GM21367 (cell line): Measurements from ENCODE around the gene FRMD4B.
A peak's percentile ranks its signal among the peaks of the same experiment; 100 is the strongest.

Experiments
- ATAC-seq: cut with Tn5 transposase; IDR thresholded peaks from one replicate; pipeline ENCODE4 v1.9.1; 2021; ENCODE audit not compliant: unreplicated experiment

Gene FRMD4B

DNA sequence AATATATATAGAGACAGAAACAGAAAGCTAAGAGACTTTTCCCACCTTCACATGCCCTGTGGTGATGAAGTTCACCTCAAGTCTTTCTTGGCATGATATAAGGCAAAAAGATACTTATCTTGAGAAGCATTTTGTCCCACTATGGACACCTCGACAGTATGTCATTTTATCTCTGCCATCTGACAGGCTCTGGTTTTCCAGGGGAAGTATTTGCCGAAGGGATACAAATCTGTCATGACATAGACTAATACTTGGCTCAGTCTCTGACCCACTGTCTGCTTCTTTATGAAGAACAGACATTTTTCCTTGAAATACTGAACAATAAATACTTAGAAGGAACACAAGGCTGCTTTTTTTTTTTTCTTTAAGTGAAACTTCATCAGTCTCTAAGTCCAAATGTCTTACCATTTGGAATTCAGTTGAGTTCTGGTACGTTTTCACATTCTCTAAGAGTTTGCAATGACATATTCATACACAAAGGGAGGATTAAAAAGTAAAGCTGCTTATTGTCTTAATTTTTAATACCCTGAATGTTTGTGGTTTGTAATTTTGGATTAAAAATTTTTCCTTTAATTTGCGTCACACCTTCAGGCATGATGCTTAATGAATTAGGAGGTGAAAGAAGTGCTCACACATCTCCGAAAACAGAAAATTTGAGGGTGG is 175.7 kb downstream of the FRMD4B start:
- ATAC-seq, result no peak

DNA sequence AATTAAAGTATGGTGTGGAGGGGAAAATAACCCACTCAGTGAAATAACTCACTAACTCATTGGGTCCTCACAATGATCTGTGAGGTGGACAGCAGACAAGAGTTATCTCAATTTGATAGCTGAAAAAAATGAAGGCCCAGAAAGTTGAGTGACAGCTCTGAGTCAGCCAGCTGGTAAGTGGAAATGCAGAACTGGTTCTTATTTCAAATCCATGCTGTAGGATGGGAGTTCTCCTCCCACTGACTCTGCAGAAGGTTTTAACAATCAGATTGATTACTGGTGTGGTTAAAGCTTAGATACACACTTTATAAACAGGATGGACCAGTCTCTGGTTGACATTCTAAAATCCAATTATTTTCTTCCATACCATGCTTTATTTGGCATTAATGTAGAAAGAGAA is 176.5 kb downstream of the FRMD4B start:
- no peak for ATAC-seq

DNA sequence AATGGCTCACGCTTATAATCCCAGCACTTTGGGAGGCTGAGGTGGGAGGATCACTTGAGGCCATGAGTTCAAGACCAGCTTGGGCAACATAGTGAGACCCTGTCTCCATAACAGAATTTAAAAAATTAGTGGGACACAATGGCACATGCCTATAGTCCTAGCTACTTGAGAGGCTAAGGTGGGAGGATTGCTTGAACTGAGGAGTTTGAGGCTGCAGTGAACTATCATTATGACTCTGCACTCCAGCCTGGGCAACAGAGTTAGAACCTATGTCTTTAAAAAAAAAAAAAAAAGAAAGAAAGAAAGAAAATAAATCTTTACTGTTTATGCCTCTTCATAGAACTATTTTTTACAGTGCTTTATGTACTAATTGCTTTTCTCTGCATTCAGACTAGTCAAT is 178.9 kb downstream of the FRMD4B start:
- ATAC-seq, result no peak

DNA sequence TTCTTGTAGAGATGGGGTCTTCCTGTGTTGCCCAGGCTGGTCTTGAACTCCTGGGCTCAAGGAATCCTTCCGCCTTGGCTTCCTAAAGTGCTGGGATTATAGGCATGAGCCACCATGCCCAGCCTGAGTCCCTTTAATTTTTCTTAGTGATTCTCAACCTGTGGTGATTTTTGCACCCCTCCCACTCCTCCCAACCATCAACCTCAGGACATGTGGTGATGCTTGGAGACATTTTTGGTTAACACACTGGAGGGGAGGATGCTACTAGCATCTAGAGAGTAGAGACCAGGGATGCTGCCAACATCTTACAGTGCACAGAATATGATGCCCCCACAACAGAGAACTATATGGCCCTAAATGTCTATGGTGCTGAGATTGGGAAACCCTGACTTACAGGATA is 180.5 kb downstream of the FRMD4B start:
- no peak for ATAC-seq

DNA sequence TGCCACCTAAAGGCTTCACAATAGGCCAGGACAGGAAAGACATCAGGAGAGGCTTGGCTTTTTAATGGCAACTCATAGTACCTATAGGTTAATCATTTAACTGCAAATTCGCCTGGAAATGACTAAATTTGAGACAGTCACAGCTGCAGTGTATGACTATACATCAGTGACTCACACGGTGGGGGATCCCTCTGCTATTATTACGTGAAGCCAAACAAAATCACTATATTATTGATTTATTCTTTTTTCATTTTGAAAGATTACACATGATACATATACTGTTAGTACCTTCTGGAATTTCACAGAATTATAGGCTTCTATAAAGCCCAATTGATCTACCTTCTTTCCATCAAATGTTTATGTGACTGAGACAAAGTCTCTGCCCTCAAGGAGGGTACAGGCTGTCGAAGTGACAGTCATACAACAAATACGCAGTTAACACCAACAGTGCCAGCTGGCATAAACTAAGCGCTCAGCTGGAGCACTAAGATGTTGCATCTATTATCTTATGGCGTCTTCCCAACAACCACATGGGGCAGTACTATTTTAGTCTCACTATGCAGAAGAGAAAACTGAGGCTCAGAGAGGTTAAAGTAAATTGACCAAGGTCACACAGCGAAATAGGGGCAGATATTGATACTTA is 181.5 kb downstream of the FRMD4B start:
- ATAC-seq, result peak; percentile 69

DNA sequence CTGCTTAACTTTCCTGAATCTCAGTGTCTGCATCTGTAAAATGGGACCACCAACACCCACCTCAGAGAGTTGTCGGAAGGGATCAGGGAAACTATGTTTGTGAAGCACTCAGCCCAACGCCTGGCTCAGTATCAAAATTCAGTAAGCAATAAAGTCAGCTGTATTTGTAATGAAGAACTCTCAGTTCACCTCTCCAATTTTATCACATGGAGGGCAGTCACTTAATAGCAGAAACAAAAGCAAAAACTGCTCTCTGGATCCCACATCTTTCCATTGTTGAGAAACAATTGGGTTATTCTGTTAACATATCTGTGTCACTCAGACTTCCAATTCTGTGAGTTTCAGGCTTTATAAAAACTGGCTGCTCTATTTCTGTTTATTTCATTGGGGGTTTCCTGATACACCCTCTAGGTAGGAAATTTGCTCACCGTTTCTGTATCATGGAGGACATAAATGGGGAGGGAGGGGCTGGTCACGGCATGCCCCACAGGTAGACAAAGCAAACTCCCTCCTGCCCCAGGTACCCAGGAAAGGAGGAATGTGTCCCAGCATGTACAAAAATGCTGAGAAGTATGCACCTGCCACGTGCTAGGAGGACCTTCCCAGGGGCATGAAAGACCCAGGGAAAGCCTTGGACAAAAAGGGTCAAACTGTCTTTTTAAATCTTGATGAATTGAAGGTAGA is 182.1 kb downstream of the FRMD4B start:
- no peak for ATAC-seq

DNA sequence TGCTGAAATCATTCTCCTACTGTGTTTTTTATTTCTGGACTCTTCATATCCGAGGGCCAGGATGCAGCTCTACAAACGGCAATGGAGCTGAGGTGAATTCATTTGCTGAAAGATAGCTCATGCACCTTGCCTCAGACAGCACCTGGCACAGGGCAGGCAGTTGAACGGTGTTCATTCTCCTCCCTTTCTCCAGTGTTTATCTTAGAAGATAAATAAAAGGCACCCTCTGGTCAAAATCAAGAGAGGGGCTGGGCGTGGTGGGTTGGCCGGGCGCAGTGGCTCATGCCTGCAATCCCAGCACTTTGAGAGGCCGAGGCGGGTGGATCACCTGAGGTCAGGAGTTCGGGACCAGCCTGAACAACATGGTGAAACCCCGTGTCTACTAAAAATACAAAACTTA is 184.2 kb downstream of the FRMD4B start:
- no peak for ATAC-seq

DNA sequence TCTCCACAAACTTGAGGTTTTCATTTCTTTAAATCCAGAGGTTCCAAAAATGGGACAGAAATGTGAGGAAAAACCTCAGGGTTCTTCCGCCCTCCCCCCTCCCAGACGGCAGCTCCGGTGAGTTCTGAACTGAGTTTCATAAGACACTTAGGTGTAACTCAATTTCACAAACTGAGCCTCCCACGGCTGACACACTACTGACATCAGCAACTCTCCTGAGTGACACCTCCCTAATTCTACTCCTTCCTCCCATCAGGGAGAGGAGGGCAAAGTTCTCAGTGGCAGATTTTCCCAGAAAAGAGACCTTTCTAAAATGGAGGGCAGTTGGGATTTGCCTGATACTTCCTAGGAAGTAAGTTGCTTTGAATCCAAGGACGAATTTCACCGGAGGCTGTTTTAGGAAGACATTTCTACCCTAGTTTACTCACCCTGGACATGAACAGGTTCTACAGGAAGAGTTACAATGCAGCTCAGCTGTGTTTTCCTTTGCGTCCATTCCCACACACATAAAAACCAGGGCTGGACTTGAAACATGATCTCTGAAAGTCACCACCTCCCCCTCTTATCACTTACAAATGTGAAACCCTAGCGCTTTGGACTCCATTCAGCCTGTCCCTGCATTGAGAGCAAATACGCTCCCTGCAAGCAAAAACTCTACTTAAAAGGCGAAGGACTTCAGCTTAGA is 185.4 kb downstream of the FRMD4B start:
- no peak for ATAC-seq

DNA sequence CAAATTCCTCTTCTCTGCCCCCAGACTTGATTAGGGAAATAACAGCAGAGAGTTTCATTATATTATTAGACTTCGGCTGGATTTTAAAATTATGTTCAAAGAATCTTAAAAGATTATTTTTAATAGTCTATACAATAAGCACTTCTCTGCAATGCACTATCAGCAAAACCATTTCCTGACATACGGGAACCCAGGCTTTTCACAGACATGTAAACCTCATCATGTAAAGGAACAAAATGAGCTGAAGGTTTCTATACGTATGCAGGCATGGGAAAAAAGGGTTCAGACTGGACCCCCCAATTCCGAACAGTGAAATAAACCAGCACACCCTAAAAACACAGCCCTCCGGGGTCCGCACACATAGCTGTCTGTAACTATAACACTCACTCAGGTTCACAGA is 185.9 kb downstream of the FRMD4B start:
- no peak for ATAC-seq

DNA sequence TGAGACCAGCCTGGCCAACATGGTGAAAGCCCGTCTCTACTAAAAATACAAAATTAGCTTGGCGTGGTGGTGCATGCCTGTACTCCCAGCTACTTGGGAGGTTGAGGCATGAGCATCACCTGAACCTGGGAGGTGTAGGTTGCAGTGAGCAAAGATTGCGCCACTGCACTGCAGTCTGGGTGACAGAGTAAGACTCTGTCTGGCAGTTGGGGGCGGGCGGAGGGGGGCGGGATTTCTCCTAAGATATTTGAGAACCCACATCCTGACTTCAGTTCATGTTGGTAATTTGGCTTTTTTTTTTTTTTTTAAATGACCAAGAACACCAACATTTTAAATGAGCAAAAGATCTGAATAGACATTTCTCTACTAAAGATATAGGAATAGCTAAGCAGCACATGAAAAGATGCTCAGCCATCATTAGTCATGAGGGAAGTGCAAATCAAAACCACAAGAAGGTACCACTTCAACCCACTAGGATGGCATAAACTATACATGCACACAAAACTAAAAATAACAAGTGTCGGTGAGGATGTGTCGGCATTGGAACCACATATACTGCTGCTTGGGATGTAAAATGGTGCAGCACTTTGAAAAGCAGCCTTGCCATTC is 187.9 kb downstream of the FRMD4B start:
- ATAC-seq, result no peak

DNA sequence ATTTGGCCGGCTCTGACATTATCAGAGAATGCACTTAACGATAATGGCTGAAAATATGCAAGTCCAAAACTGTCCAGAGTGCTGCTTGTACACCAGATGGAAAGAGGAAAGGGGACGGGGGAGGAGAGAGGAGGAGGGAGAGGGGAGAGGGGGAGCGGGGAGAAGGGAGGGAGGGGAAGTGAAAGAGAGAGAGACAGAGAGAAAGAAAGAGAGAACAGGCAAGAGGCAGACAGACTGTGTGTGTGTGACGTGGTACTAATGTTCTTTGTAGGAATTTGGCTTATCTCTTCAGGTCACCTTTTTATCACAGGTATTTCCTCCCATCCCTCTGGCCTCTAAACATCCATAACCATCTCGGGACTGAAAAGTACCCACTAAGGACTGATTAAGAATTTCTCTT is 188.4 kb downstream of the FRMD4B start:
- ATAC-seq, result no peak

DNA sequence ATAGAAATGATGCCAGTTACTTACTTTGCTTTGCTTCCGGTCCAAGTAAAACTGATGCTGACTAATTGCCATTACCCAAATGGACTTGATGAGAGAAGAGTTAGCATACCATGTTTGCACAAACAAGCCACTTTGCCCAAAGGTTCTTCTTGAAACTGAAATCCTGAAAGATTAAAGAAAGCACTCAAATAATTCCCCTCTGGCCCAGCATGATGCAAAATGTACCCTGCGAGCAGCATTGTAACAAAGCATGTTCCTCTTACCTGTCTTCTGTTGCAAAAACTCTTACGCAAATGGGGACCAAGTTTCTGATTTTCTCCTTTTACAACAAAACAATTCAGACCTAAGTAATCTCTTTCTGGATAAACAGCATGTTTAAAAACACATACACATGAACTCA is 189.0 kb downstream of the FRMD4B start:
- no peak for ATAC-seq

DNA sequence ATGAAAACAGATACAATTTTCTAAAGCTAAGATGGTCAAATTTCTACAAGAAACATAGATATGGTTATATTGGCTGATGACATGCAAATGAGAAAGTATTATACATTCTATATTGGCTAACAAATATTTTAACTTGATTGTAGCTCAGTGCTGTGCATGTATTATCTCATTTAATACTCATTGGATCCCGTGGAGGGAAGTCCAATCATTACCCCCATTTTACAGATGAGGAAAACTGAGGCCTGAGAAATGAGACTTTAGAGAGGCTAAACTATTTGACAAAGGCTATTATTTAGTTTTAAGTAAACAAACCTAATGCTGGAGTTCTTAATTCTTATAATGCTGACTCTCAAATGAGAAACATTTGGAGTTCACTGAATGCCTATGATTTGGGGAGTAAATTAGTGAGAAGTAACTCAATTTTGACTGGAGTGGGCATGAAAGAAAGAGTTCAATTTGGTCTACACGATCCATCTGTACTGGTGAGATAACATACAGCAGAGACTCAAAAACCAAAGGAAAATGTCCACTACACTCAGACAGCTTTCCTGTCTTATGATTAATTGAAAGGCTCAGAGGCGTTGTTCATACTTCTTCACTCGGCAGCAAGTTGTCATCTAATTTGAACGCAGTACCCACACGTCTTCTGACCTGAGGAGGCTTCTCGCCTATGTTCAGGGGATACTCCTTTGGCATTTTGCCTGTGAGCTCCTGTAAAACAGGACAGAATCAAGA is 191.3 kb downstream of the FRMD4B start:
- ATAC-seq, result no peak

DNA sequence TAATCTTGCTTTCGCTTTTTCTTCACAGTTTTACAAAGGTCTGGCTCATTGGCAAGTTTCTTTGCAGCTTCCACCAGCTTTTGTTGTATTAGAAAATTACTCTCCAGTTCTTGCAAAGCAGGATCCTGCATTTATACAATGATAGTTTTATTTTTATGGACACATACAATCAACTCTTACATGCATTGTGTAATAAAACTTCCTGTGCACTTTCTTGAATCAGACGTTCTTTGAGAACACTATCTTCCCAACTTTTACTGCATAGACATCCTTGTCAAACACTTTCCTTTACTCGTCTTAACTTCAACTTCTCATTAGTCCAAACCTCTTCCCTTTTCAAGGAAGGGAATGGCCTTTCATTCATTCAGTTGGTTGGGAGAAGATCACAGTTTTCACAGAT is 192.1 kb downstream of the FRMD4B start:
- no peak for ATAC-seq

DNA sequence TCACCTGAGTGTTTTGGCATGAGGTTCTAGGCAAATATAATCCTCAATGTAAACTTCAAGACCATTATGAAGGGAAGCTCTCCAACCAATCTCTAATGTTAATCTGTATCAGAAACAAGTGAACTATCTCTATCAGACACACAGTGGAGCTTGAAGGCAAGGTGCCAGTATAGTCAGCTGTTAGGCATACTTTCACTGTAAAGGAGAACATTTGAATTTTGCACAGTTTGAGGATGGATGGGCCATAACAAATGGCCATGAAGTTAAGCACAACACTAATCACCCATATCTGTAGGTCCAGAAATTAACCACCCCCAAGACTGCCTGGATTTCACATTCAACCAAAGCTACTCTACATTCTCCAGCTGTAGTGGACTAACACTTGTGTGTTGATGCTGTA is 194.4 kb downstream of the FRMD4B start:
- ATAC-seq, result no peak

DNA sequence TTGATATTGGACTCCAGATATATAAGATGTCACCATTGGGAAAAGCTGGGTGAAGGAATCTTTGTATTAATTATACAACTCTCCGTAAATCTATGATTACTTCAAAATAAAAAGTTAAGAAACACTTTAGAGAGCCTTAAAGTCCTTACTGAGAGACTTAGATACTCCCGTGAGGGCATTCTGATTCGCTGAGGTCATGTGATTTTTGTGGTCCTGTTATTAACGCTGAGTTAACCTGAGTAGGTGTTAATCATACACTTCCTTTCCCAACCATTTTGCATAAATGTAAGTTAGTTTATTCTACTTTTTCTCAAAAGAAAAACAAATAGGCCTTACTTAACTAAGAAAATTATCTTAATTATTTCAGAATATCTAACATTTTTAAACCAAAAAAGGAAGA is 196.4 kb downstream of the FRMD4B start:
- no peak for ATAC-seq

DNA sequence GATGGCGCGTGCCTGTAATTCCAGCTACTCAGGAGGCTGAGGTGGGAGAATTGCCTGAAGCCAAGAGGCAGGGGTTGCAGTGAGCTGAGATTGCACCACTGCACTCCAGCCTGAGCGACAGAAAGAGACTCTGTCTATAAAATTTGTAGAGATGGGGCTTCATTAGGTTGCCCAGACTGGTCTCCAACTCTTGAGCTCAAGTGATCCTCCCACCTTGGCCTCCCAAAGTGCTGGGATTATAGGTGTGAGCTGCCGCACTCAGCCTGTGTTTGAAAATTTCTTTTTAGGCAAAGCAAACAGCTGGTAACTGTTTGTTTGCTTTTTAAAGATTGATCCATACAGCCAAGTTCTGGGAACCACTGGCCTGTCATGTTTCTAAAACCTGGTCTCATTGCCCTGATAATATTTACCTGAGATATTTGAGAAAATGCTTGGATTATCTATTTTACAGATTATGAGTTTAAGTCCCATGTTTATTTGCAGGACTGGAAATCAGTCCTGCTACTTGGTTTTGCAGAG is 199.3 kb downstream of the FRMD4B start:
- ATAC-seq, result no peak

DNA sequence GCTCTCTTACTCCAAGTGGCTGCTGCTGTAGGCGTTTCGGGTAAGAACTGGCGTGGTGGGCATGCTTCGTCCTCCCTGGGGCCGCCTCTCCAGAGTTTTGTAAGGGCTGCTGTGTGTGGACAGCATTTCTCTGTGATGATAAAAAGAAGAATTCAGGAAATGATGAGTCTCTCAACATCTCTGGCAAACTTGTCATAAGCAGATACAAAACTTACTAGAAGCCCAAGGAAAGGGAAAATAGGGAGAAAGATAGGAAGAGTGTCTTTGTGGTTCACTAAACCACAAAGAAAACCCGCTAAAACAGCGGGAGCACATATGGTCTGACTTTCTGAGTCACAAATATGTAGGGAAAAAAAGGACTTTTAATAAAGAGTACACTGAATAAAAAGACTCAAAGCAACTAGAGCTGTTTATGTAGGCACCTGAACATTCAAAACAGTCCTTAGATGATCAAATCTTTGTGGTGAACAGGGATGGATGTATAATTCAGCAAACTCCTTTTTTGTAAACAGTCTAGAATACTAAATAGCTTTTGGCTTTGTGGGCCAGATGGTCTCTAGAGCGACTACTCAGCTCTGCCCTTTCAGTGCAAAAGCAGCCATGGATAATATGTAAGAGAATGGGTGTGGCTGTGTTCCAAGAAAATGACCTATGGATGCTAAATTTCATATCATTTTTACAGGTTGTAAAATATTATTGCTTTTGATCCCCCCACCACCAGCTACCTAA is 203.1 kb downstream of the FRMD4B start:
- no peak for ATAC-seq

DNA sequence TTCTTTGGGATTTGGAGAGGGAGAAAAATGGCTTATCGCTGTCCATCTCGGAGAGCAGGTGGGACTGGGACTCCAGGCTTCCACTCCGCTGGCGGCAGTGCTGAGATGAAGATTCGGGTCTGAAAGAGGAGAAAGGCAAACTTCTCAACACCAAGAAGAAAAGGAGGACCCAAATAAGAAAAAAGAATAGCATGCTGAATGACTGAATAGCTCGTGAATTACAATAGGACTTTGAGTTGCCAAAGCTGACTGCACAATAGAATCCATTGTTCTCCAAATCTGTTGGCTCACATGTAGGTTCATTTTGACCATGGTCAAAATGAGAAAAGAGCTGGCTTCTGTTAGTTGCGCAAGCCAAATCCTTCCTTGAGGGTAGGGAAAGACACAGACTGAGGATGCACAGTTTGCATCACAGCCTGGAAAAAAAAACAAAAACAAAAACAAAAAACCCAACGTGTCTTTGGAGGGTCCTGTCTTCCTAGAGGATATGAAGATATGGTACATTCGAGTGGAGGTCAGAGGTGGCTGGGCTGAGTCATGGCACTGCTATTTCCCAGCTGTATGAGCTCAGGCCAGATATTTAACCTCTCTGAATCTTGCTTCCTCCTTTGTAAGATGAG is 204.2 kb downstream of the FRMD4B start:
- ATAC-seq, result no peak
